ENCODE measurements around the gene PALS2. TPM values are rescaled to one million over a fixed set of nuclear protein-coding genes. Genes with fewer than 3 reads are reported as not detected.

The PALS2 gene, protein sequence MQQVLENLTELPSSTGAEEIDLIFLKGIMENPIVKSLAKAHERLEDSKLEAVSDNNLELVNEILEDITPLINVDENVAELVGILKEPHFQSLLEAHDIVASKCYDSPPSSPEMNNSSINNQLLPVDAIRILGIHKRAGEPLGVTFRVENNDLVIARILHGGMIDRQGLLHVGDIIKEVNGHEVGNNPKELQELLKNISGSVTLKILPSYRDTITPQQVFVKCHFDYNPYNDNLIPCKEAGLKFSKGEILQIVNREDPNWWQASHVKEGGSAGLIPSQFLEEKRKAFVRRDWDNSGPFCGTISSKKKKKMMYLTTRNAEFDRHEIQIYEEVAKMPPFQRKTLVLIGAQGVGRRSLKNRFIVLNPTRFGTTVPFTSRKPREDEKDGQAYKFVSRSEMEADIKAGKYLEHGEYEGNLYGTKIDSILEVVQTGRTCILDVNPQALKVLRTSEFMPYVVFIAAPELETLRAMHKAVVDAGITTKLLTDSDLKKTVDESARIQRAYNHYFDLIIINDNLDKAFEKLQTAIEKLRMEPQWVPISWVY
- total RNA-seq (2022; extraction: Qiagen RNA extraction): 19.3 to 26.0 TPM (median 22.8 TPM) in 5 replicates

GRCh38 chr7:24572997-24573553 is at the start of gene PALS2:
PALS2 (plus strand) TSS chr7:24573452; CDS start chr7:24623668, 50,216 bp downstream.

Other genes starting within 250 kb of the PALS2 start
- 41.3 to 56.9 TPM (median 48.2 TPM) in 5 replicates for gene GSDME, start 184.0 kb downstream of the PALS2 start, total RNA-seq (2022; extraction: Qiagen RNA extraction)